ENCODE data around the gene PARD6B. TPM values are rescaled to one million over a fixed set of nuclear protein-coding genes. Genes with fewer than 3 reads are reported as not detected.

The PARD6B gene
- total RNA-seq, 1 experiment from 2014 or later, result 29.6 TPM

DNA sequence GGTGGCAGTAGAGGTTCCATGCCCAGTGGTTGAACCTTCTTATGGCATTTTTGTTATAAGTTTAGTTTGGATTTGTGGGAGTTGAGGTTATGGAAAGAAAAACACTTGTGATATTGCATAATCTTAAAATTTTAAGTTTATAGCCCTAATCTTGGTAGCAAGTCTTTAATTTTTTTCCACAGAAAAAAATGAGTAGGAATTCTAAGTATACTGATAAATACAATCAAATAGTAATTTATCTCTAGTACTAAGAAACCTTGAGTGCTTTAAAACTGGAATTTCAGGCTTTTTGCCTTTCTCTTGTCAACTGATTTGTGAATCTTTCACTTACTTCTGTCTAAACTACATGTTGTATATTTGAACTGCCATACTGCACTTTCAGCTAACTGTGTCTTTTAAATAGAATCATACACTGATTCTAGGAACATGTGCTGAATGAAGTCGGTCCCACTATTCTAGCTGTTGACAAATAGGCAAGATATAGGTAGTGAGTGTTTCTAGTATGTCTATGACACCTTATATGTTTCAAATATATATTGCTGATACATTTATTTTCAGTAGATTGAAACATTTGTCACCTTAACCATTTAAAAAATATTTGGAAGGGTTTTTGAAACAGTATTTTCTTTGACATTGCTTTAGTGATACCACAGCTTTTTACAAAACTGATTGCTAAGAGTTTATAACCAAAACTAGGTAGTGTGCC, 2.4 kb downstream of the PARD6B start (continued):
- no peak for TF ChIP-seq GTF2I (CRISPR knock-in tag; conservative IDR thresholded peaks at IDR 0.05)
- no peak for TF ChIP-seq NR2C2 (CRISPR knock-in tag; IDR thresholded peaks at IDR 0.05)

DNA sequence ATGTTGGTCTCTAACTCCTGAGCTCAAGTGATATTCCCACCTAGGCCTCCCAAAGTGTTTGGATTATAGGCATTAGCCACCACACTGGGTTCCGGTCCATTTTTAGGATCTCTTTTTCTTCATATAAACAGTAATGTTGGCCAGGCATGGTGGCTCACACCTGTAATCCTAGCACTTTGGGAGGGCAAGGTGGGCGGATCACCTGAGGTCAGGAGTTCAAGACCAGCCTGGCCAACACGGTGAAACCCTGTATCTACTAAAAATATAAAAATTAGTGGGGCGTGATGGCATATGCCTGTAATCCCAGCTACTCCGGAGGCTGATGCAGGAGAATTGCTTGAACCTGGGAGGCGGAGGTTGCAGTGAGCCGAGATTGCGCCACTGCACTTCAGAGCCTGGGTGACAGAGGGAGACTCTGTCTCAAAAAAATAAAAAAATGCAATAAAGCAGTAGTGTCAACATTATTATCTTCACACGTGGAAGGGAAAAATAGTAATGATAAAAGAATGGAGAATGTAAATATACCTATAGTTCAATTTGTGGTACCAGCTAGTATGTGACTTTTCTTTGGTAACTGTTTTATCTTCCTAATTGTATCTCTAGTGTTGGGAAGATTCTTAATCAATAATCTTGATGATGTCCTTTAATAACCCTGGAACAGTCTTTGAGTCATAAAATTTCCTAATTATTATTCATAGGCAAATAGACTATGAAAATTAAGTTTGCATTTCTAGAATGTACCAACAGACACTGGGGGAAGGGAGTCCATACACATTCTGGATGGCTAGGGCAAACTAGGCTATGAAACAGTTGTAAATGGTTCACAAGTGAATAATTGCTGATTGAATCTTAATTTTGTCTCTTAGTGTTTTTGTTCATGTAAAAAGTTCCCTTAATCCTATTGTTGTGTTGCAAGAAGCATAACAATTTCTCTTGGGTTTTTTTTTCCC, 3.6 kb downstream of the PARD6B start:
- Mint-ChIP-seq H3K27ac (peak overlapping the region; percentile 45), H3K36me3 (peaks cover 14% of the 10 kb centered on the region), H3K9me3 (no peaks in the 10 kb centered on the region), H3K4me1 (peaks cover 51% of the 10 kb centered on the region), H3K27me3 (ENCODE audit: low read depth) (no peaks in the 10 kb centered on the region), H3K4me3 (no peak overlapping the region)
- ChIA-PET POLR2A (interaction anchor here (0.8 kb wide), 1 partner anchor 21 kb away, joined by 3 read pairs; no protein-coding TSS in a partner anchor), CTCF (interaction anchor here (1.3 to 2.3 kb wide), 4 partner anchors 53 to 109 kb away, joined by 4 to 6 read pairs (median 5); no protein-coding TSS in a partner anchor)
- ATAC-seq, result no peak
- TF ChIP-seq, protein P1, sequence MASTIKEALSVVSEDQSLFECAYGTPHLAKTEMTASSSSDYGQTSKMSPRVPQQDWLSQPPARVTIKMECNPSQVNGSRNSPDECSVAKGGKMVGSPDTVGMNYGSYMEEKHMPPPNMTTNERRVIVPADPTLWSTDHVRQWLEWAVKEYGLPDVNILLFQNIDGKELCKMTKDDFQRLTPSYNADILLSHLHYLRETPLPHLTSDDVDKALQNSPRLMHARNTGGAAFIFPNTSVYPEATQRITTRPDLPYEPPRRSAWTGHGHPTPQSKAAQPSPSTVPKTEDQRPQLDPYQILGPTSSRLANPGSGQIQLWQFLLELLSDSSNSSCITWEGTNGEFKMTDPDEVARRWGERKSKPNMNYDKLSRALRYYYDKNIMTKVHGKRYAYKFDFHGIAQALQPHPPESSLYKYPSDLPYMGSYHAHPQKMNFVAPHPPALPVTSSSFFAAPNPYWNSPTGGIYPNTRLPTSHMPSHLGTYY (CRISPR knock-in tag; IDR thresholded peaks at IDR 0.05), result no peak
- TF ChIP-seq GABPB1 (CRISPR knock-in tag; IDR thresholded peaks at IDR 0.05), result 0 out of 2 replicates have a peak, but pooled peaks have one; percentile 28
- no peak for DNase-seq (ENCODE audit: low spot score)

DNA sequence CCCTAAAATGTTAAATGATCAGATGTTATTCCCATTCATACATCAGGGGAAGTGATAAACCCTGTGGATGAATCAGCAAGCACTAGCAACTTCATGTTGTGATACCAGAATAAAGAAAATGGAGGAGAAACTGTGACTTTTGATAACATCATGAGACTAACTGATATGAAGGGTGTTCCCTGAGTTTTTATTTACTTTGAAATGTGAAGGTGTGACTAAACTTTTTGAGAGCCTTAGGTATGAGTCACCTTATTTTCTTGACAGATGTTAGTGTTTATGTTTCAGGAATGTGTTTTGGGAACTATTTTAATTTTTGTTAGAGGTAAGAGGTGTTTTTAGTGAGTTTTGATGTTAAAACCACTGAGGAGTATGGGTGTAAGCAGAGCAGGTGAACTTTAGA, 4.4 kb downstream of the PARD6B start:
- H3K4me1 Mint-ChIP-seq, result peaks cover 52% of the 10 kb centered on the region
- ATAC-seq (no peak), DNase-seq (ENCODE audit: low spot score) (no peak)
- no peaks in the 10 kb centered on the region for H3K9me3 Mint-ChIP-seq
- no peak overlapping the region for H3K4me3 Mint-ChIP-seq
- ChIA-PET POLR2A (no interaction called here), CTCF (interaction anchor here (2.3 kb wide), 1 partner anchor 55 kb away, joined by 6 read pairs; no protein-coding TSS in a partner anchor)
- peaks cover 14% of the 10 kb centered on the region for H3K36me3 Mint-ChIP-seq
- peak overlapping the region; percentile 86 for H3K27ac Mint-ChIP-seq
- no peaks in the 10 kb centered on the region for H3K27me3 Mint-ChIP-seq (ENCODE audit: low read depth)
- TF ChIP-seq, protein P2, sequence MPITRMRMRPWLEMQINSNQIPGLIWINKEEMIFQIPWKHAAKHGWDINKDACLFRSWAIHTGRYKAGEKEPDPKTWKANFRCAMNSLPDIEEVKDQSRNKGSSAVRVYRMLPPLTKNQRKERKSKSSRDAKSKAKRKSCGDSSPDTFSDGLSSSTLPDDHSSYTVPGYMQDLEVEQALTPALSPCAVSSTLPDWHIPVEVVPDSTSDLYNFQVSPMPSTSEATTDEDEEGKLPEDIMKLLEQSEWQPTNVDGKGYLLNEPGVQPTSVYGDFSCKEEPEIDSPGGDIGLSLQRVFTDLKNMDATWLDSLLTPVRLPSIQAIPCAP (CRISPR knock-in tag; IDR thresholded peaks at IDR 0.05), result no peak
- TF ChIP-seq ZNF232 (CRISPR knock-in tag; IDR thresholded peaks at IDR 0.05) (no peak), TEAD4 (CRISPR knock-in tag; IDR thresholded peaks at IDR 0.05) (no peak), CREB1 (CRISPR knock-in tag; IDR thresholded peaks at IDR 0.05) (no peak), ZNF416 (CRISPR knock-in tag; IDR thresholded peaks at IDR 0.05) (no peak), TEAD1 (CRISPR knock-in tag; IDR thresholded peaks at IDR 0.05) (no peak), SMAD3 (CRISPR knock-in tag; IDR thresholded peaks at IDR 0.05; ENCODE audit: borderline replicate concordance) (no peak), ZNF263 (CRISPR knock-in tag; IDR thresholded peaks at IDR 0.05; ENCODE audit: low read depth) (no peak), ZNF121 (CRISPR knock-in tag; IDR thresholded peaks at IDR 0.05) (no peak), EMX1 (CRISPR knock-in tag; IDR thresholded peaks at IDR 0.05) (no peak), ZNF396 (CRISPR knock-in tag; IDR thresholded peaks at IDR 0.05; ENCODE audit: borderline replicate concordance) (no peak), JUN (CRISPR knock-in tag; IDR thresholded peaks at IDR 0.05) (no peak)
- TF ChIP-seq, protein P3, sequence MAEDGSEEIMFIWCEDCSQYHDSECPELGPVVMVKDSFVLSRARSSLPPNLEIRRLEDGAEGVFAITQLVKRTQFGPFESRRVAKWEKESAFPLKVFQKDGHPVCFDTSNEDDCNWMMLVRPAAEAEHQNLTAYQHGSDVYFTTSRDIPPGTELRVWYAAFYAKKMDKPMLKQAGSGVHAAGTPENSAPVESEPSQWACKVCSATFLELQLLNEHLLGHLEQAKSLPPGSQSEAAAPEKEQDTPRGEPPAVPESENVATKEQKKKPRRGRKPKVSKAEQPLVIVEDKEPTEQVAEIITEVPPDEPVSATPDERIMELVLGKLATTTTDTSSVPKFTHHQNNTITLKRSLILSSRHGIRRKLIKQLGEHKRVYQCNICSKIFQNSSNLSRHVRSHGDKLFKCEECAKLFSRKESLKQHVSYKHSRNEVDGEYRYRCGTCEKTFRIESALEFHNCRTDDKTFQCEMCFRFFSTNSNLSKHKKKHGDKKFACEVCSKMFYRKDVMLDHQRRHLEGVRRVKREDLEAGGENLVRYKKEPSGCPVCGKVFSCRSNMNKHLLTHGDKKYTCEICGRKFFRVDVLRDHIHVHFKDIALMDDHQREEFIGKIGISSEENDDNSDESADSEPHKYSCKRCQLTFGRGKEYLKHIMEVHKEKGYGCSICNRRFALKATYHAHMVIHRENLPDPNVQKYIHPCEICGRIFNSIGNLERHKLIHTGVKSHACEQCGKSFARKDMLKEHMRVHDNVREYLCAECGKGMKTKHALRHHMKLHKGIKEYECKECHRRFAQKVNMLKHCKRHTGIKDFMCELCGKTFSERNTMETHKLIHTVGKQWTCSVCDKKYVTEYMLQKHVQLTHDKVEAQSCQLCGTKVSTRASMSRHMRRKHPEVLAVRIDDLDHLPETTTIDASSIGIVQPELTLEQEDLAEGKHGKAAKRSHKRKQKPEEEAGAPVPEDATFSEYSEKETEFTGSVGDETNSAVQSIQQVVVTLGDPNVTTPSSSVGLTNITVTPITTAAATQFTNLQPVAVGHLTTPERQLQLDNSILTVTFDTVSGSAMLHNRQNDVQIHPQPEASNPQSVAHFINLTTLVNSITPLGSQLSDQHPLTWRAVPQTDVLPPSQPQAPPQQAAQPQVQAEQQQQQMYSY (CRISPR knock-in tag; IDR thresholded peaks at IDR 0.05), result no peak
- TF ChIP-seq, protein P4, sequence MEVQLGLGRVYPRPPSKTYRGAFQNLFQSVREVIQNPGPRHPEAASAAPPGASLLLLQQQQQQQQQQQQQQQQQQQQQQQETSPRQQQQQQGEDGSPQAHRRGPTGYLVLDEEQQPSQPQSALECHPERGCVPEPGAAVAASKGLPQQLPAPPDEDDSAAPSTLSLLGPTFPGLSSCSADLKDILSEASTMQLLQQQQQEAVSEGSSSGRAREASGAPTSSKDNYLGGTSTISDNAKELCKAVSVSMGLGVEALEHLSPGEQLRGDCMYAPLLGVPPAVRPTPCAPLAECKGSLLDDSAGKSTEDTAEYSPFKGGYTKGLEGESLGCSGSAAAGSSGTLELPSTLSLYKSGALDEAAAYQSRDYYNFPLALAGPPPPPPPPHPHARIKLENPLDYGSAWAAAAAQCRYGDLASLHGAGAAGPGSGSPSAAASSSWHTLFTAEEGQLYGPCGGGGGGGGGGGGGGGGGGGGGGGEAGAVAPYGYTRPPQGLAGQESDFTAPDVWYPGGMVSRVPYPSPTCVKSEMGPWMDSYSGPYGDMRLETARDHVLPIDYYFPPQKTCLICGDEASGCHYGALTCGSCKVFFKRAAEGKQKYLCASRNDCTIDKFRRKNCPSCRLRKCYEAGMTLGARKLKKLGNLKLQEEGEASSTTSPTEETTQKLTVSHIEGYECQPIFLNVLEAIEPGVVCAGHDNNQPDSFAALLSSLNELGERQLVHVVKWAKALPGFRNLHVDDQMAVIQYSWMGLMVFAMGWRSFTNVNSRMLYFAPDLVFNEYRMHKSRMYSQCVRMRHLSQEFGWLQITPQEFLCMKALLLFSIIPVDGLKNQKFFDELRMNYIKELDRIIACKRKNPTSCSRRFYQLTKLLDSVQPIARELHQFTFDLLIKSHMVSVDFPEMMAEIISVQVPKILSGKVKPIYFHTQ (CRISPR knock-in tag; IDR thresholded peaks at IDR 0.05), result no peak
- TF ChIP-seq, protein P5, sequence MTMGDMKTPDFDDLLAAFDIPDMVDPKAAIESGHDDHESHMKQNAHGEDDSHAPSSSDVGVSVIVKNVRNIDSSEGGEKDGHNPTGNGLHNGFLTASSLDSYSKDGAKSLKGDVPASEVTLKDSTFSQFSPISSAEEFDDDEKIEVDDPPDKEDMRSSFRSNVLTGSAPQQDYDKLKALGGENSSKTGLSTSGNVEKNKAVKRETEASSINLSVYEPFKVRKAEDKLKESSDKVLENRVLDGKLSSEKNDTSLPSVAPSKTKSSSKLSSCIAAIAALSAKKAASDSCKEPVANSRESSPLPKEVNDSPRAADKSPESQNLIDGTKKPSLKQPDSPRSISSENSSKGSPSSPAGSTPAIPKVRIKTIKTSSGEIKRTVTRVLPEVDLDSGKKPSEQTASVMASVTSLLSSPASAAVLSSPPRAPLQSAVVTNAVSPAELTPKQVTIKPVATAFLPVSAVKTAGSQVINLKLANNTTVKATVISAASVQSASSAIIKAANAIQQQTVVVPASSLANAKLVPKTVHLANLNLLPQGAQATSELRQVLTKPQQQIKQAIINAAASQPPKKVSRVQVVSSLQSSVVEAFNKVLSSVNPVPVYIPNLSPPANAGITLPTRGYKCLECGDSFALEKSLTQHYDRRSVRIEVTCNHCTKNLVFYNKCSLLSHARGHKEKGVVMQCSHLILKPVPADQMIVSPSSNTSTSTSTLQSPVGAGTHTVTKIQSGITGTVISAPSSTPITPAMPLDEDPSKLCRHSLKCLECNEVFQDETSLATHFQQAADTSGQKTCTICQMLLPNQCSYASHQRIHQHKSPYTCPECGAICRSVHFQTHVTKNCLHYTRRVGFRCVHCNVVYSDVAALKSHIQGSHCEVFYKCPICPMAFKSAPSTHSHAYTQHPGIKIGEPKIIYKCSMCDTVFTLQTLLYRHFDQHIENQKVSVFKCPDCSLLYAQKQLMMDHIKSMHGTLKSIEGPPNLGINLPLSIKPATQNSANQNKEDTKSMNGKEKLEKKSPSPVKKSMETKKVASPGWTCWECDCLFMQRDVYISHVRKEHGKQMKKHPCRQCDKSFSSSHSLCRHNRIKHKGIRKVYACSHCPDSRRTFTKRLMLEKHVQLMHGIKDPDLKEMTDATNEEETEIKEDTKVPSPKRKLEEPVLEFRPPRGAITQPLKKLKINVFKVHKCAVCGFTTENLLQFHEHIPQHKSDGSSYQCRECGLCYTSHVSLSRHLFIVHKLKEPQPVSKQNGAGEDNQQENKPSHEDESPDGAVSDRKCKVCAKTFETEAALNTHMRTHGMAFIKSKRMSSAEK (CRISPR knock-in tag; IDR thresholded peaks at IDR 0.05; ENCODE audit: borderline replicate concordance), result no peak
